PC-3 (cell line): ENCODE data around the gene FHAD1.

Experiments used
- CTCF ChIP-seq: fragments of 300-600 bp; sonication (generic); conservative IDR thresholded peaks from 2 replicates; pipeline ENCODE4 v1.5.1; 2017; ENCODE audit warnings: antibody characterized with exemption, low read depth, mild to moderate bottlenecking, low read length
- EZH2 ChIP-seq: fragments of 300-600 bp; sonication (generic); IDR thresholded peaks from one replicate; pipeline ENCODE4 v1.6.1; 2017; ENCODE audit warnings: antibody characterized with exemption, mild to moderate bottlenecking, low read length; ENCODE audit not compliant: unreplicated experiment

GRCh38 chr1:15401391-15402055 is 154.5 kb downstream of the FHAD1 start:
- TF ChIP-seq CTCF (no peak), EZH2 (no peak)
